DOHH2 (cell line): ENCODE measurements around the gene MST1R.

Experiments
- H3F3A ChIP-seq: fragments of 200-600 bp; sonication (generic), shearing (Covaris generic); 2 replicates; pipeline ENCODE4 v1.6.0; 2016; ENCODE audit warnings: antibody characterized with exemption, mild to moderate bottlenecking; ENCODE audit not compliant: control insufficient read depth, insufficient read depth
- H3K27ac ChIP-seq: fragments of 200-600 bp; sonication (generic); 2 replicates; pipeline ENCODE4 v1.5.1; 2014; ENCODE audit warnings: low read depth, mild to moderate bottlenecking, low read length, moderate library complexity
- H3K27me3 ChIP-seq: fragments of 200-600 bp; sonication (generic); 2 replicates; pipeline ENCODE4 v1.6.1; 2014; ENCODE audit warnings: mild to moderate bottlenecking, low read length, mixed read lengths; ENCODE audit not compliant: control insufficient read depth
- H3K36me3 ChIP-seq: fragments of 200-600 bp; sonication (generic); 2 replicates; pipeline ENCODE4 v1.6.1; 2014; ENCODE audit warnings: mild to moderate bottlenecking, low read length, moderate library complexity, mixed read lengths; ENCODE audit not compliant: control insufficient read depth
- H3K4me1 ChIP-seq: fragments of 200-600 bp; sonication (generic); 2 replicates; pipeline ENCODE4 v1.6.1; 2014; ENCODE audit warnings: mild to moderate bottlenecking, low read length, mixed read lengths; ENCODE audit not compliant: control insufficient read depth
- H3K4me2 ChIP-seq: fragments of 200-600 bp; sonication (generic); 2 replicates; pipeline ENCODE4 v1.6.0; 2014; ENCODE audit warnings: mild to moderate bottlenecking, low read length, moderate library complexity
- H3K4me3 ChIP-seq: fragments of 200-600 bp; sonication (generic); 2 replicates; pipeline ENCODE4 v1.5.1; 2014; ENCODE audit warnings: mild to moderate bottlenecking, low read length, mixed read lengths
- H3K79me2 ChIP-seq: fragments of 200-600 bp; sonication (generic); 2 replicates; pipeline ENCODE4 v1.6.1; 2014; ENCODE audit warnings: mild to moderate bottlenecking, low read length, mixed read lengths; ENCODE audit not compliant: control insufficient read depth
- H3K9me2 ChIP-seq: fragments of 200-600 bp; sonication (generic); replicated peaks from 2 replicates; pipeline ENCODE4 v1.6.1; 2014; ENCODE audit warnings: mild to moderate bottlenecking, low read length, mixed read lengths; ENCODE audit not compliant: control insufficient read depth
- H3K9me3 ChIP-seq: fragments of 200-600 bp; sonication (generic); 2 replicates; pipeline ENCODE4 v1.6.1; 2014; ENCODE audit warnings: antibody characterized with exemption, low read length, mixed read lengths; ENCODE audit not compliant: control insufficient read depth, insufficient read depth
- H4K20me1 ChIP-seq: fragments of 200-600 bp; sonication (generic); 2 replicates; pipeline ENCODE4 v1.6.0; 2014; ENCODE audit warnings: low read depth, mild to moderate bottlenecking, antibody characterized with exemption, low read length, moderate library complexity; ENCODE audit not compliant: control insufficient read depth, insufficient read depth
- EZH2phosphoT487 ChIP-seq: fragments of 200-600 bp; sonication (generic); IDR thresholded peaks from 2 replicates; pipeline ENCODE4 v1.6.1; 2017; ENCODE audit warnings: borderline replicate concordance, mild to moderate bottlenecking, antibody characterized with exemption, low read length, moderate library complexity, mixed read lengths
- TF ChIP-seq, protein P1 (sequence below): fragments of 200-600 bp; sonication (generic); IDR thresholded peaks from one replicate; pipeline ENCODE4 v1.5.1; 2014; ENCODE audit warnings: antibody characterized with exemption, mild to moderate bottlenecking, low read depth, low read length; ENCODE audit not compliant: poor library complexity, severe bottlenecking

Gene MST1R

DNA sequence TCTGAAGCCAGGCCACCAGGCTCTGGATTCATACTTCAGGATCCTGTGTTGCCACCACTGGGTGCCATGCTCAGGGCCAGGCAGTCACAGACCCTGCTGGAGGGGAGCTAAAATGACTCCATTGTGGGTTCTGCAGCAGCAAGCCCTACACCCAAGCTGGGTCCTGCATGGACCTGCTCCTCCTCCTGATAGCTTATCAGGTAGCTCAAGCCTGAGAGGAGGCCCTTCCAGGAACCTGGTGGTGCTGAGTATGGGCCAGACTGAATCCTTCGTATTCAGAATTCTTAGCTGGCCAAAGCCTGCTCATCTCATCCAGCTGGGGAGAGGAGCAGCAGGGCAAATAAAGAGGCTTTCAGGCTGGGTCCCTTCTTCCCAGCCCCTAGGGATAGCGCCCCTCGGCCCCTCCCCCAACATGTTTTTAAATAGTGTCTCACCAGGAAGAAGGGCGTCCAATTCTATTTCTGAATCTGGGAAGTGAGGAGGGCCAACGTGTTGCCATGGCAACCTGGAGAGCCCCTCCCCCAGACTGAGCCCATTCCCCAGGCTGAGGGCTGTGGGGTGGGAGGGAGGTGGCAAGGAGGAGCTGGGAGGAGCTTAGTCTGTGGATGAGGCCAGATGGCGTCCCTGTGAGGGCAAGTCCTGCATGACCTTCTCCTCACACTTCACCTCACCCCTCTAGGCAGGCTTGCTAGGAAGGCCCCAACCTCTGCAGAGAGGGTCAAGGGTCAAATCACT, 22.9 kb downstream of the MST1R start:
- no peak overlapping the region for H3K27ac ChIP-seq

DNA sequence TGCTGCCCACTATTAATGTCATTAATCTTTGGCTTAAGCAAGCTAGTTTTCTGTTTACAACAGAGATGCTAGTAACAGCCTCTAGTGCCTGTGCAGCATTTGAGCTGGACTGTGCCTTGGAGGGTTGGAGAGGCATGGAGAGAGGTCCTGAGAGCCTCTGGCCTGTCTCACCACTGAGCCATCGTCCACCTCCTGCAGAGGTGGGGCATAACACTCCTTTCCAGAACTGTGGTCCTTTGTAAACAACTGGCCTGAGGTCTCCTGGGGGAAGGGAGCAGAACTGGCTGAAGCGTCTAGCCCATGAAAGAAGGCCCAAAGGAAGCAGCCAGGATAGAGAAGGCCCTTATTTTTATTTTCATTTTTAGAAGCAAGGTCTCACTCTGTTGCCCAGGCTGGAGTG, 24.0 kb downstream of the MST1R start:
- no peaks in the 10 kb centered on the region for H3K9me2 ChIP-seq
- H3F3A ChIP-seq, result no peaks in the 10 kb centered on the region

More for the DNA sequence above, 22.9 kb downstream of the MST1R start:
- H3K4me3 ChIP-seq, result no peak overlapping the region
- TF ChIP-seq EZH2phosphoT487, result no peak
- TF ChIP-seq, protein P1, sequence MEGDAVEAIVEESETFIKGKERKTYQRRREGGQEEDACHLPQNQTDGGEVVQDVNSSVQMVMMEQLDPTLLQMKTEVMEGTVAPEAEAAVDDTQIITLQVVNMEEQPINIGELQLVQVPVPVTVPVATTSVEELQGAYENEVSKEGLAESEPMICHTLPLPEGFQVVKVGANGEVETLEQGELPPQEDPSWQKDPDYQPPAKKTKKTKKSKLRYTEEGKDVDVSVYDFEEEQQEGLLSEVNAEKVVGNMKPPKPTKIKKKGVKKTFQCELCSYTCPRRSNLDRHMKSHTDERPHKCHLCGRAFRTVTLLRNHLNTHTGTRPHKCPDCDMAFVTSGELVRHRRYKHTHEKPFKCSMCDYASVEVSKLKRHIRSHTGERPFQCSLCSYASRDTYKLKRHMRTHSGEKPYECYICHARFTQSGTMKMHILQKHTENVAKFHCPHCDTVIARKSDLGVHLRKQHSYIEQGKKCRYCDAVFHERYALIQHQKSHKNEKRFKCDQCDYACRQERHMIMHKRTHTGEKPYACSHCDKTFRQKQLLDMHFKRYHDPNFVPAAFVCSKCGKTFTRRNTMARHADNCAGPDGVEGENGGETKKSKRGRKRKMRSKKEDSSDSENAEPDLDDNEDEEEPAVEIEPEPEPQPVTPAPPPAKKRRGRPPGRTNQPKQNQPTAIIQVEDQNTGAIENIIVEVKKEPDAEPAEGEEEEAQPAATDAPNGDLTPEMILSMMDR, result no peak
- peak overlapping the region; percentile 33 for H3K4me2 ChIP-seq
- H3K9me2 ChIP-seq, result no peaks in the 10 kb centered on the region
- H3K79me2 ChIP-seq, result no peaks in the 10 kb centered on the region
- no peaks in the 10 kb centered on the region for H3K9me3 ChIP-seq
- no peaks in the 10 kb centered on the region for H3K36me3 ChIP-seq
- no peaks in the 10 kb centered on the region for H3F3A ChIP-seq
- H3K4me1 ChIP-seq, result peaks cover 25% of the 10 kb centered on the region
- no peaks in the 10 kb centered on the region; the same call in 1 of the 2 replicates for H4K20me1 ChIP-seq
- no peaks in the 10 kb centered on the region for H3K27me3 ChIP-seq

DNA sequence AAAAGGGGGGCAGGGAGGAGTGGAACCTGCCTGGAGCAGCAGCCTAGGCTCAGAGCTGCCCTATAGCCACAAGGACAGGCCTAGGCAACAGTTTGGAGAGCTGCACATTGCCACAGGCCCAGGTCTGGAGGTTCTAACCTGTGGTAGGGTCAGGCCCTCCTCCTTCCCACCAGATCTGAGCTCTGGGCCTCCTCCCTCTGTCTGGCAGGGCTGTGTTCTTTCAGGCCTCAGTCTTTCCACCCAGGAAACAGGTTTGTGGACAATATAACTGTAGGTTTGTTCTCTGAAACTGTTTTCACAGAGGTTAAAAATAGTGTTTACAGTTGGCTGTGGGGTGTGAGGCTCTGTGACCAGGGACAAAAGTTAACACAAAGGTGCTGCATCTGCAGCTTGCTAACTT, 25.0 kb downstream of the MST1R start:
- Histone ChIP-seq H3K4me2 (no peak overlapping the region), H3K27me3 (no peaks in the 10 kb centered on the region), H3F3A (no peaks in the 10 kb centered on the region), H3K79me2 (no peaks in the 10 kb centered on the region), H3K9me2 (no peaks in the 10 kb centered on the region), H3K4me3 (no peak overlapping the region), H4K20me1 (no peaks in the 10 kb centered on the region; the same call in 1 of the 2 replicates), H3K4me1 (peaks cover 25% of the 10 kb centered on the region), H3K27ac (no peak overlapping the region), H3K9me3 (no peaks in the 10 kb centered on the region), H3K36me3 (no peaks in the 10 kb centered on the region)
- TF ChIP-seq, protein P1, result no peak
- TF ChIP-seq EZH2phosphoT487, result no peak

More for the DNA sequence above, 24.0 kb downstream of the MST1R start:
- no peaks in the 10 kb centered on the region for H3K27me3 ChIP-seq
- no peaks in the 10 kb centered on the region for H3K79me2 ChIP-seq
- no peaks in the 10 kb centered on the region for H3K9me3 ChIP-seq
- no peaks in the 10 kb centered on the region; the same call in 1 of the 2 replicates for H4K20me1 ChIP-seq
- no peaks in the 10 kb centered on the region for H3K36me3 ChIP-seq
- no peak for TF ChIP-seq EZH2phosphoT487
- TF ChIP-seq, protein P1, result no peak
- H3K27ac ChIP-seq, result no peak overlapping the region
- H3K4me2 ChIP-seq, result no peak overlapping the region
- H3K4me3 ChIP-seq, result no peak overlapping the region
- H3K4me1 ChIP-seq, result peaks cover 25% of the 10 kb centered on the region
